Calu3 (cell line): ENCODE measurements around the gene CSN3. TPM values are rescaled to one million over a fixed set of nuclear protein-coding genes. Genes with fewer than 3 reads are reported as not detected.

Experiments
- BruUV-seq: library from RNA; stranded (reverse); fragments of 400-500 nt; replicated peaks from 2 replicates; lab custom pipeline; 2021; lab: Mats Ljungman, UMichigan
- CTCF ChIA-PET: fragments of 300-600 bp; sonication (Branson Sonifier 250); formaldehyde crosslinking; loops from one replicate; lab custom pipeline; 2022; ENCODE audit warnings: antibody characterized with exemption; lab: Charles Lee
- DNase-seq: peaks from one replicate; pipeline ENCODE4 v3.0.0; 2022
- H3K27ac Mint-ChIP-seq: one replicate; pipeline ENCODE4 v1.8.0; 2022; ENCODE audit warnings: mixed read lengths; ENCODE audit not compliant: unreplicated experiment
- H3K27me3 Mint-ChIP-seq: one replicate; pipeline ENCODE4 v1.8.0; 2022; ENCODE audit warnings: mixed read lengths; ENCODE audit not compliant: unreplicated experiment
- H3K36me3 Mint-ChIP-seq: one replicate; pipeline ENCODE4 v1.8.0; 2022; ENCODE audit warnings: mild to moderate bottlenecking, moderate library complexity, mixed read lengths; ENCODE audit not compliant: insufficient read depth, unreplicated experiment
- H3K4me1 Mint-ChIP-seq: one replicate; pipeline ENCODE4 v1.8.0; 2022; ENCODE audit warnings: mild to moderate bottlenecking, low read depth, mixed read lengths; ENCODE audit not compliant: unreplicated experiment
- H3K4me3 Mint-ChIP-seq: one replicate; pipeline ENCODE4 v1.8.0; 2022; ENCODE audit warnings: mild to moderate bottlenecking, low read depth, moderate library complexity, mixed read lengths; ENCODE audit not compliant: unreplicated experiment
- H3K9me3 Mint-ChIP-seq: one replicate; pipeline ENCODE4 v1.8.0; 2022; ENCODE audit warnings: low read depth, mixed read lengths; ENCODE audit not compliant: unreplicated experiment
- CTCF ChIP-seq: fragments of 200-600 bp; IDR thresholded peaks from one replicate; pipeline ENCODE4 v1.8.0; 2022; ENCODE audit warnings: antibody characterized with exemption; ENCODE audit not compliant: unreplicated experiment
- intact Hi-C: fragments of 100-400 bp; cut with micrococcal nuclease; formaldehyde crosslinking; loops from one replicate; pipeline ENCODE4 v1.10.0; 2022; ENCODE audit not compliant: unreplicated experiment
- total RNA-seq: library from RNA; stranded (reverse); gene quantifications from 2 replicates; pipeline ENCODE4 v1.2.3, GENCODE V29; 2022

CSN3 gene
- total RNA-seq, 1 experiment from 2014 or later = 1,246 TPM

- no peaks in the 10 kb centered on the region for H3K36me3 Mint-ChIP-seq
- H3K9me3 Mint-ChIP-seq = no peaks in the 10 kb centered on the region
- H3K4me1 Mint-ChIP-seq = no peaks in the 10 kb centered on the region
- DNase-seq = no peak
- intact Hi-C loops = loop anchor here (10.0 kb wide), 1 partner anchor 228 kb away; no protein-coding TSS in a partner anchor
- no peak overlapping the region for H3K4me3 Mint-ChIP-seq
- no peak overlapping the region for H3K27ac Mint-ChIP-seq
- CTCF ChIA-PET = no interaction called here
- H3K27me3 Mint-ChIP-seq = no peaks in the 10 kb centered on the region
- no TSS peak for BruUV-seq
- no peak for TF ChIP-seq CTCF
Measured at GRCh38 chr4:70277121-70277520, 34.7 kb downstream of the CSN3 start.

- no peak overlapping the region for H3K4me3 Mint-ChIP-seq
- TF ChIP-seq CTCF = no peak
- intact Hi-C loops = no loop called here
- CTCF ChIA-PET = no interaction called here
- DNase-seq = no peak
- H3K27me3 Mint-ChIP-seq = no peaks in the 10 kb centered on the region
- no peaks in the 10 kb centered on the region for H3K4me1 Mint-ChIP-seq
- H3K36me3 Mint-ChIP-seq = no peaks in the 10 kb centered on the region
- BruUV-seq = no TSS peak
- H3K9me3 Mint-ChIP-seq = no peaks in the 10 kb centered on the region
- H3K27ac Mint-ChIP-seq = no peak overlapping the region
Measured at GRCh38 chr4:70280567-70280966, 38.2 kb downstream of the CSN3 start.

GRCh38 chr4:70288651-70289050 is 46.3 kb downstream of the CSN3 start:
- H3K27me3 Mint-ChIP-seq = no peaks in the 10 kb centered on the region
- no peaks in the 10 kb centered on the region for H3K9me3 Mint-ChIP-seq
- TF ChIP-seq CTCF = no peak
- BruUV-seq = no TSS peak
- no peak for DNase-seq
- no peaks in the 10 kb centered on the region for H3K4me1 Mint-ChIP-seq
- CTCF ChIA-PET = no interaction called here
- no peaks in the 10 kb centered on the region for H3K36me3 Mint-ChIP-seq
- no peak overlapping the region for H3K4me3 Mint-ChIP-seq
- intact Hi-C loops = no loop called here
- H3K27ac Mint-ChIP-seq = no peak overlapping the region

- no peak for DNase-seq
- Mint-ChIP-seq H3K27me3 (no peaks in the 10 kb centered on the region), H3K4me1 (no peaks in the 10 kb centered on the region), H3K9me3 (no peaks in the 10 kb centered on the region), H3K27ac (no peak overlapping the region), H3K4me3 (no peak overlapping the region), H3K36me3 (no peaks in the 10 kb centered on the region)
- CTCF ChIA-PET = no interaction called here
- no peak for TF ChIP-seq CTCF
- BruUV-seq = no TSS peak
- intact Hi-C loops = no loop called here
Measured at GRCh38 chr4:70291341-70291740, 48.9 kb downstream of the CSN3 start.
